ENCODE results near the gene CHAD. TPM values are rescaled to one million over a fixed set of nuclear protein-coding genes. Genes with fewer than 3 reads are reported as not detected.

CHAD gene
- total and polyA plus RNA-seq, 2 donors (not counting 3 experiments of a cell fraction or from before 2014, with no cell fraction given): not detected

- Histone ChIP-seq H3K27ac (ENCODE audit: insufficient read depth, low read depth, low read length) (no peak overlapping the region), H3K4me1 (ENCODE audit: control insufficient read depth, extremely low read depth, insufficient read depth, low read length) (no peaks in the 10 kb centered on the region), H3K27me3 (ENCODE audit: control insufficient read depth in 2 of 2, insufficient read depth in 2 of 2, low read length in 2 of 2) (no peaks in the 10 kb centered on the region), H3K4me2 (ENCODE audit: insufficient read depth, low read length) (no peak overlapping the region), H4K20me1 (replicated peaks; ENCODE audit: control insufficient read depth, extremely low read depth, insufficient read depth, low read length) (no peaks in the 10 kb centered on the region), H3K9me3 (replicated peaks; ENCODE audit: control insufficient read depth, insufficient read depth, low read length) (no peaks in the 10 kb centered on the region), H3K9ac (replicated peaks; ENCODE audit: extremely low read depth, insufficient read depth, low read length) (no peak overlapping the region), H3K79me2 (ENCODE audit: control insufficient read depth, insufficient read depth, low read length) (no peaks in the 10 kb centered on the region), H3K4me3 (replicated peaks in 1 of 3; ENCODE audit: insufficient read depth in 1 of 3, low read depth in 1 of 3, low read length in 3 of 3) (no peak overlapping the region), H2AFZ (ENCODE audit: low read depth, low read length) (no peak overlapping the region), H3K36me3 (ENCODE audit: control insufficient read depth in 2 of 2, extremely low read depth in 1 of 2, insufficient read depth in 2 of 2, low read length in 2 of 2) (no peaks in the 10 kb centered on the region), H3K9me1 (replicated peaks; ENCODE audit: control insufficient read depth, extremely low read depth, insufficient read depth, low read length) (no peaks in the 10 kb centered on the region)
- intact Hi-C loops (cut with micrococcal nuclease) (no loop called here), dilution Hi-C loops (cut with MboI; ENCODE audit: extremely low pct_ligation_motif_present, low sequenced_read_pairs) (no loop called here)
- no peak for TF ChIP-seq POLR2AphosphoS5 (IDR thresholded peaks at IDR 0.05; ENCODE audit: insufficient read depth, low read depth, low read length)
- TF ChIP-seq EZH2 (IDR thresholded peaks at IDR 0.05; ENCODE audit: borderline replicate concordance, low read depth, low read length, severe bottlenecking): no peak
- TF ChIP-seq MAX (IDR thresholded peaks at IDR 0.05; ENCODE audit: insufficient read depth, insufficient read length): no peak
- no peak for TF ChIP-seq POLR2A (IDR thresholded peaks at IDR 0.05; ENCODE audit: low read depth, low read length)
- no peak for TF ChIP-seq FOS (IDR thresholded peaks at IDR 0.05; ENCODE audit: borderline replicate concordance, insufficient read depth, low read length)
- no peak for TF ChIP-seq MYC (IDR thresholded peaks at IDR 0.05; ENCODE audit: low read depth, low read length)
- TF ChIP-seq CTCF (IDR thresholded peaks at IDR 0.05; ENCODE audit: extremely low read depth in 1 of 2, insufficient read depth in 1 of 2, low read depth in 1 of 2, low read length in 2 of 2): no peak
- TF ChIP-seq GATA2 (IDR thresholded peaks at IDR 0.05; ENCODE audit: insufficient read depth, insufficient read length, low read depth, low read length): no peak
- TF ChIP-seq JUN (IDR thresholded peaks at IDR 0.05; ENCODE audit: borderline replicate concordance, insufficient read depth, insufficient read length, low read depth): no peak
- FAIRE-seq: no peak
- BruUV-seq (replicated peaks): no TSS peak
- CTCF ChIA-PET: interaction anchor here (1.0 kb wide), 1 partner anchor 56 kb away, joined by 3 read pairs; the partner anchor contains the start of gene LRRC59
- POLR2A ChIA-PET: no interaction called here
- no peak for DNase-seq (ENCODE audit: low read depth, low spot score)
Observed at GRCh38 chr17:50452630-50453300, 15.9 kb downstream of the CHAD start.
